PC-9 (cell line): ENCODE data around the gene NUMB. TPM values are rescaled to one million over a fixed set of nuclear protein-coding genes. Genes with fewer than 3 reads are reported as not detected.
"Not testable (repeated sequence)": the region's sequence is repeated elsewhere in the genome, so short reads cannot be mapped to it uniquely, and the experiment has no call there.

ENCODE experiments used
- BruUV-seq: library from RNA; stranded (reverse); fragments of 400-500 nt; replicated peaks from 2 replicates; lab custom pipeline; 2021; lab: Mats Ljungman, UMichigan
- CTCF ChIA-PET: fragments of 300-600 bp; sonication (Branson Sonifier 250); formaldehyde crosslinking; loops from one replicate; lab custom pipeline; 2022; ENCODE audit warnings: antibody characterized with exemption; lab: Charles Lee
- POLR2A ChIA-PET: fragments of 300-600 bp; sonication (Branson Sonifier 250); formaldehyde crosslinking; loops from one replicate; lab custom pipeline; 2022; ENCODE audit warnings: antibody characterized with exemption; ENCODE audit not compliant: unreplicated experiment; lab: Charles Lee
- DNase-seq, 2 experiments: peaks; one replicate each; pipeline versions ENCODE4 v3.0.0 to v3.0.0-alpha.2; 2015 to 2022; ENCODE audit warnings: mixed read lengths in 1 of 2
- H2AFZ ChIP-seq: fragments of 200-600 bp; sonication (generic); 2 replicates; pipeline ENCODE4 v1.8.1; 2017; ENCODE audit warnings: antibody characterized with exemption
- H3F3A ChIP-seq: fragments of 200-600 bp; sonication (generic); 2 replicates; pipeline ENCODE4 v1.8.1; 2017; ENCODE audit warnings: antibody characterized with exemption, mild to moderate bottlenecking, low read depth; ENCODE audit not compliant: insufficient read depth
- H3K27ac ChIP-seq: fragments of 200-600 bp; sonication (generic); 2 replicates; pipeline ENCODE4 v1.6.1; 2016; ENCODE audit warnings: mixed run types
- H3K27me3 ChIP-seq: fragments of 200-600 bp; sonication (generic); 2 replicates; pipeline ENCODE4 v1.6.1; 2016; ENCODE audit warnings: low read depth, mixed run types; ENCODE audit not compliant: insufficient read depth
- H3K36me3 ChIP-seq: fragments of 200-600 bp; sonication (generic); 2 replicates; pipeline ENCODE4 v1.6.1; 2016; ENCODE audit warnings: low read depth, mixed run types
- H3K4me1 ChIP-seq: fragments of 200-600 bp; sonication (generic); replicated peaks from 2 replicates; pipeline ENCODE4 v1.6.1; 2016; ENCODE audit warnings: mixed run types; ENCODE audit not compliant: insufficient read depth
- H3K4me2 ChIP-seq: fragments of 200-600 bp; sonication (generic); 2 replicates; pipeline ENCODE4 v1.6.1; 2017; ENCODE audit warnings: mixed run types
- H3K4me3 ChIP-seq: fragments of 200-600 bp; sonication (generic); 2 replicates; pipeline ENCODE4 v1.6.1; 2016; ENCODE audit warnings: mixed run types
- H3K79me2 ChIP-seq: fragments of 200-600 bp; sonication (generic); 2 replicates; pipeline ENCODE4 v1.6.1; 2017; ENCODE audit warnings: low read depth, mixed run types
- H3K9me2 ChIP-seq: fragments of 200-600 bp; sonication (generic); 2 replicates; pipeline ENCODE4 v1.8.1; 2017; ENCODE audit warnings: mild to moderate bottlenecking; ENCODE audit not compliant: insufficient read depth
- H3K9me3 ChIP-seq: fragments of 200-600 bp; sonication (generic); 2 replicates; pipeline ENCODE4 v1.8.1; 2016; ENCODE audit warnings: low read depth; ENCODE audit not compliant: insufficient read depth
- H4K20me1 ChIP-seq: fragments of 200-600 bp; sonication (generic); 2 replicates; pipeline ENCODE4 v1.8.1; 2017; ENCODE audit not compliant: insufficient read depth
- EZH2 ChIP-seq: fragments of 200-600 bp; sonication (generic); IDR thresholded peaks from 2 replicates; pipeline ENCODE4 v1.8.0; 2017; ENCODE audit warnings: antibody characterized with exemption, low read depth
- intact Hi-C: fragments of 100-400 bp; cut with micrococcal nuclease; formaldehyde crosslinking; loops from one replicate; pipeline ENCODE4 v1.10.0; 2022; ENCODE audit not compliant: unreplicated experiment
- total RNA-seq: library from RNA; stranded (reverse); gene quantifications from 2 replicates; pipeline ENCODE4 v1.2.3, GENCODE V29; 2021
- TF ChIP-seq, protein P1 (sequence below): fragments of 200-600 bp; sonication (generic); conservative IDR thresholded peaks from 2 replicates; pipeline ENCODE4 v1.6.1; 2017; ENCODE audit warnings: mixed run types, antibody characterized with exemption, mild to moderate bottlenecking, moderate library complexity

Gene NUMB
- total RNA-seq, 1 experiment from 2014 or later: 64.5 TPM

GRCh38 chr14:73426877-73427276, 31.5 kb downstream of the NUMB start:
- intact Hi-C loops: no loop called here
- Histone ChIP-seq H3K27me3 (no peaks in the 10 kb centered on the region), H3K36me3 (no peaks in the 10 kb centered on the region), H3K4me2 (no peak overlapping the region), H3K4me1 (no peaks in the 10 kb centered on the region), H3K4me3 (no peak overlapping the region), H3F3A (0 out of 2 replicates have a peak, but pooled peaks cover 6% of the 10 kb centered on the region), H3K27ac (no peak overlapping the region), H4K20me1 (peaks cover 4% of the 10 kb centered on the region; the same call in 1 of the 2 replicates), H2AFZ (no peak overlapping the region), H3K9me2 (no peaks in the 10 kb centered on the region), H3K9me3 (no peaks in the 10 kb centered on the region), H3K79me2 (no peaks in the 10 kb centered on the region; the same call in 1 of the 2 replicates)
- no peak for DNase-seq
- TF ChIP-seq, protein P1, sequence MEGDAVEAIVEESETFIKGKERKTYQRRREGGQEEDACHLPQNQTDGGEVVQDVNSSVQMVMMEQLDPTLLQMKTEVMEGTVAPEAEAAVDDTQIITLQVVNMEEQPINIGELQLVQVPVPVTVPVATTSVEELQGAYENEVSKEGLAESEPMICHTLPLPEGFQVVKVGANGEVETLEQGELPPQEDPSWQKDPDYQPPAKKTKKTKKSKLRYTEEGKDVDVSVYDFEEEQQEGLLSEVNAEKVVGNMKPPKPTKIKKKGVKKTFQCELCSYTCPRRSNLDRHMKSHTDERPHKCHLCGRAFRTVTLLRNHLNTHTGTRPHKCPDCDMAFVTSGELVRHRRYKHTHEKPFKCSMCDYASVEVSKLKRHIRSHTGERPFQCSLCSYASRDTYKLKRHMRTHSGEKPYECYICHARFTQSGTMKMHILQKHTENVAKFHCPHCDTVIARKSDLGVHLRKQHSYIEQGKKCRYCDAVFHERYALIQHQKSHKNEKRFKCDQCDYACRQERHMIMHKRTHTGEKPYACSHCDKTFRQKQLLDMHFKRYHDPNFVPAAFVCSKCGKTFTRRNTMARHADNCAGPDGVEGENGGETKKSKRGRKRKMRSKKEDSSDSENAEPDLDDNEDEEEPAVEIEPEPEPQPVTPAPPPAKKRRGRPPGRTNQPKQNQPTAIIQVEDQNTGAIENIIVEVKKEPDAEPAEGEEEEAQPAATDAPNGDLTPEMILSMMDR: no peak
- BruUV-seq: no TSS peak
- CTCF ChIA-PET: no interaction called here
- POLR2A ChIA-PET: interaction anchor here (0.6 kb wide), 1 partner anchor 257 kb away, joined by 3 read pairs; no protein-coding TSS in a partner anchor

GRCh38 chr14:73424453-73424852, 33.9 kb downstream of the NUMB start:
- Histone ChIP-seq H3K9me3 (no peaks in the 10 kb centered on the region), H2AFZ (no peak overlapping the region), H3K27ac (no peak overlapping the region), H3K4me2 (no peak overlapping the region), H3K9me2 (no peaks in the 10 kb centered on the region), H3K27me3 (no peaks in the 10 kb centered on the region), H3K36me3 (peaks cover 4% of the 10 kb centered on the region; the same call in 1 of the 2 replicates), H3F3A (0 out of 2 replicates have a peak, but pooled peaks cover 5% of the 10 kb centered on the region), H4K20me1 (no peaks in the 10 kb centered on the region; the same call in 1 of the 2 replicates), H3K4me1 (no peaks in the 10 kb centered on the region), H3K79me2 (no peaks in the 10 kb centered on the region; the same call in 1 of the 2 replicates), H3K4me3 (no peak overlapping the region)
- no TSS peak for BruUV-seq
- TF ChIP-seq, protein P1: no peak
- TF ChIP-seq EZH2: no peak
- CTCF ChIA-PET: no interaction called here
- intact Hi-C loops: no loop called here
- DNase-seq: no peak
- POLR2A ChIA-PET: no interaction called here

- H2AFZ ChIP-seq, H3K27me3 ChIP-seq, H3K9me3 ChIP-seq, H3F3A ChIP-seq, intact Hi-C loops, BruUV-seq, H3K4me3 ChIP-seq, POLR2A ChIA-PET, H3K27ac ChIP-seq, H3K36me3 ChIP-seq, DNase-seq, H3K4me1 ChIP-seq, H3K4me2 ChIP-seq, H3K79me2 ChIP-seq, H4K20me1 ChIP-seq, H3K9me2 ChIP-seq: not testable (repeated sequence)
- CTCF ChIA-PET: interaction anchor here (0.6 kb wide), 1 partner anchor 763 kb away, joined by 3 read pairs; no protein-coding TSS in a partner anchor
Measured at GRCh38 chr14:73423092-73423491, 35.3 kb downstream of the NUMB start.

DNA sequence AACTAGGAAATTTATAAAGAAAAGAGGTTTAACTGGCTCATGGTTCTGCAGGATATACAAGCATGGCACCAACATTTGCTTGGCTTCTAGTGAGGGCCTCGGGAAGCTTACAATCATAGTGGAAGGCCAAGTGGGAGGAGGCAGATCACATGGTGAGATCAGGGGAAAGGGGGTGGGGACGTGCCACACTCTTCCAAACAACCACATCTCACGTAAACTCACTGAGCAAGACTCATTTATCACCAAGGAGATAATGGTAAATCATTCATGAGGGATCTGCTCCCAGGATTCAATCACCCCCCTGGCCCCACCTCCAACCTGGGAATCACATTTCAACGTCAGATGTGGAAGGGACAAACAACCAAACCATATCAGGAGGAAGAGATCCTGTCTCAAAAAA, 35.8 kb downstream of the NUMB start:
- no peak overlapping the region for H3K4me3 ChIP-seq
- no TSS peak for BruUV-seq
- no peaks in the 10 kb centered on the region for H3K4me1 ChIP-seq
- CTCF ChIA-PET: interaction anchor here (0.6 kb wide), 1 partner anchor 764 kb away, joined by 3 read pairs; no protein-coding TSS in a partner anchor
- no peak for DNase-seq
- H4K20me1 ChIP-seq: no peaks in the 10 kb centered on the region; the same call in 1 of the 2 replicates
- no peak overlapping the region for H2AFZ ChIP-seq
- POLR2A ChIA-PET: no interaction called here
- H3K36me3 ChIP-seq: peaks cover 4% of the 10 kb centered on the region; the same call in 1 of the 2 replicates
- TF ChIP-seq, protein P1: no peak
- no peak for TF ChIP-seq EZH2
- H3K9me3 ChIP-seq: no peaks in the 10 kb centered on the region
- H3F3A ChIP-seq: 0 out of 2 replicates have a peak, but pooled peaks cover 4% of the 10 kb centered on the region
- intact Hi-C loops: no loop called here
- H3K4me2 ChIP-seq: no peak overlapping the region
- no peaks in the 10 kb centered on the region for H3K9me2 ChIP-seq
- no peaks in the 10 kb centered on the region for H3K27me3 ChIP-seq
- H3K27ac ChIP-seq: no peak overlapping the region
- no peaks in the 10 kb centered on the region; the same call in 1 of the 2 replicates for H3K79me2 ChIP-seq
